TTC549 (cell line): Measurements from ENCODE around the gene CCDC9.
"Not testable (repeated sequence)": the region's sequence is repeated elsewhere in the genome, so short reads cannot be mapped to it uniquely, and the experiment has no call there.

Experiments used
- FAIRE-seq: peaks from 2 replicates; lab custom pipeline; 2012; peaks lifted over from hg19 to GRCh38; lab: Jason Lieb, UNC

CCDC9 gene

GRCh38 chr19:47261946-47262793, 5.8 kb downstream of the CCDC9 start:
- FAIRE-seq: not testable (repeated sequence)

- no peak for FAIRE-seq
Observed at GRCh38 chr19:47264629-47265028, 8.3 kb downstream of the CCDC9 start.

GRCh38 chr19:47266401-47266941, 10.1 kb downstream of the CCDC9 start:
- FAIRE-seq: no peak

- no peak for FAIRE-seq
Observed at GRCh38 chr19:47267350-47267759, 11.0 kb downstream of the CCDC9 start.

GRCh38 chr19:47268028-47268427, 11.7 kb downstream of the CCDC9 start:
- FAIRE-seq: no peak

GRCh38 chr19:47269596-47269995, 13.3 kb downstream of the CCDC9 start:
- FAIRE-seq: no peak

GRCh38 chr19:47270408-47270807, 14.1 kb downstream of the CCDC9 start:
- no peak for FAIRE-seq

GRCh38 chr19:47271949-47272348, 15.6 kb downstream of the CCDC9 start:
- no peak for FAIRE-seq

GRCh38 chr19:47272448-47273312, 16.4 kb downstream of the CCDC9 start:
- FAIRE-seq: no peak

GRCh38 chr19:47273313-47274070, 17.2 kb downstream of the CCDC9 start:
- no peak for FAIRE-seq

- FAIRE-seq: no peak
Observed at GRCh38 chr19:47274071-47274890, 18.0 kb downstream of the CCDC9 start, which contains the start of gene INAFM1. INAFM1 (plus strand) TSS chr19:47274885; CDS start chr19:47274920, 35 bp downstream.

GRCh38 chr19:47274891-47275761, 18.8 kb downstream of the CCDC9 start:
- no peak for FAIRE-seq

GRCh38 chr19:47275791-47276461, 19.6 kb downstream of the CCDC9 start:
- no peak for FAIRE-seq

GRCh38 chr19:47276513-47276912, 20.2 kb downstream of the CCDC9 start:
- FAIRE-seq: not testable (repeated sequence)

GRCh38 chr19:47280183-47280797, 24.0 kb downstream of the CCDC9 start:
- no peak for FAIRE-seq

GRCh38 chr19:47283405-47284059, 27.2 kb downstream of the CCDC9 start:
- FAIRE-seq: no peak

- peak; percentile 55 for FAIRE-seq
Observed at GRCh38 chr19:47284324-47284899, 28.1 kb downstream of the CCDC9 start.

- no peak for FAIRE-seq
Observed at GRCh38 chr19:47296036-47296435, 39.7 kb downstream of the CCDC9 start.
